Adrenal gland (tissue), 12 donors: Measurements from ENCODE around the gene SPTB. TPM values are rescaled to one million over a fixed set of nuclear protein-coding genes. Genes with fewer than 3 reads are reported as not detected.

ENCODE experiments used
- DNase-seq, 7 donors: peaks; one replicate each; pipeline ENCODE4 v3.0.0-alpha.2; 2019 to 2020
- H3K27ac ChIP-seq, 5 donors: fragments of 200-600 bp; sonication (generic) in 4 of 5; 1 replicate in 3 of 5; 2 replicates in 2 of 5; pipeline versions ENCODE4 v1.5.1 to v1.8.0; 2016 to 2020; ENCODE audit warnings: mild to moderate bottlenecking in 1 of 5
- H3K27me3 ChIP-seq: fragments of 200-600 bp; 2 replicates; pipeline ENCODE4 v1.8.0; 2021
- H3K36me3 ChIP-seq, 2 donors: fragments of 200-600 bp; replicated peaks in 1 of 2; 1 replicate in 1 of 2; 2 replicates in 1 of 2; pipeline versions ENCODE4 v1.5.1 to v1.8.0; 2018 to 2022
- H3K4me1 ChIP-seq, 2 donors: fragments of 200-600 bp; replicated peaks in 1 of 2; 1 replicate in 1 of 2; 2 replicates in 1 of 2; pipeline versions ENCODE4 v1.5.1 to v1.8.0; 2018 to 2021
- H3K4me3 ChIP-seq, 4 donors: fragments of 200-600 bp; sonication (generic) in 3 of 4; one replicate each; pipeline ENCODE4 v1.5.1; 2016 to 2018
- H3K9me3 ChIP-seq, 3 donors: fragments of 200-600 bp; sonication (generic) in 1 of 3; replicated peaks in 1 of 3; 1 replicate in 2 of 3; 2 replicates in 1 of 3; pipeline versions ENCODE4 v1.5.1 to v1.8.0; 2016 to 2021
- CTCF ChIP-seq, 6 experiments: fragments of 450-650 bp in 4 of 6; fragments of 200-600 bp in 2 of 6; sonication (generic) in 1 of 6; IDR thresholded peaks; 1 replicate in 5 of 6; 2 replicates in 1 of 6; pipeline versions ENCODE4 v1.5.1 to v1.8.0; 2016 to 2021; ENCODE audit warnings: antibody characterized with exemption in 6 of 6, mild to moderate bottlenecking in 2 of 6, moderate library complexity in 1 of 6
- POLR2A ChIP-seq, 2 donors: fragments of 450-650 bp; IDR thresholded peaks; one replicate each; pipeline ENCODE4 v1.6.1; 2017; ENCODE audit warnings: antibody characterized with exemption in 2 of 2, mild to moderate bottlenecking in 2 of 2, moderate library complexity in 1 of 2
- WGBS, 4 donors: extraction: QIAGEN DNeasy Blood & Tissue Kit in 2 of 4; methylation state at CpG; one replicate each; pipeline versions ENCODE4 v1.1.5 to v1.1.7; 2013 to 2017; 5-methylcytosine and 5-hydroxymethylcytosine counted together
- intact Hi-C, 2 donors: fragments of 100-400 bp; cut with DNase I; formaldehyde crosslinking; loops; one replicate each; pipeline versions ENCODE4 v1.14.1 to v1.15.0; 2022 to 2023
- polyA plus RNA-seq, 3 donors: library from polyadenylated mRNA; stranded (reverse); fragments of 200-250 nt in 2 of 3; fragments of 350-450 nt in 1 of 3; fragmentation: Illumina TruSeq in 1 of 3; extraction: RNeasy Lipid Tissue Mini Kit (QIAGEN cat#74804) in 1 of 3; gene quantifications; one replicate each; pipeline ENCODE4 v1.2.3, GENCODE V29; 2013 to 2014
- total RNA-seq, 9 donors: library from RNA; depleted of rRNA in 4 of 9; stranded (reverse); fragments of >200 nt in 4 of 9; fragments of 120-200 nt in 1 of 9; fragmentation: NEBNext Ultra II Directional in 1 of 9; extraction: Animal tissue kit (Norgen Biotek cat#: 25700) in 1 of 9; gene quantifications; one replicate each; pipeline versions ENCODE4 v1.1.0 to v1.2.4, GENCODE V29; 2013 to 2023
- donor health status: healthy with polysubstance abuse.
- donor health status: Bipolar disorder and iron deficiency.
- donor health status: DM: yes; HTN: yes; CAD: no.
- donor health status: DM: no; HTN: no; CAD: no.
- donor health status: DM: no; HTN: no; CAD: no.
- donor health status: DM: yes; HTN: yes; CAD: no.

Gene SPTB
- total and polyA plus RNA-seq, 12 donors: 0.18 to 14.5 (median 1.2) TPM

DNA sequence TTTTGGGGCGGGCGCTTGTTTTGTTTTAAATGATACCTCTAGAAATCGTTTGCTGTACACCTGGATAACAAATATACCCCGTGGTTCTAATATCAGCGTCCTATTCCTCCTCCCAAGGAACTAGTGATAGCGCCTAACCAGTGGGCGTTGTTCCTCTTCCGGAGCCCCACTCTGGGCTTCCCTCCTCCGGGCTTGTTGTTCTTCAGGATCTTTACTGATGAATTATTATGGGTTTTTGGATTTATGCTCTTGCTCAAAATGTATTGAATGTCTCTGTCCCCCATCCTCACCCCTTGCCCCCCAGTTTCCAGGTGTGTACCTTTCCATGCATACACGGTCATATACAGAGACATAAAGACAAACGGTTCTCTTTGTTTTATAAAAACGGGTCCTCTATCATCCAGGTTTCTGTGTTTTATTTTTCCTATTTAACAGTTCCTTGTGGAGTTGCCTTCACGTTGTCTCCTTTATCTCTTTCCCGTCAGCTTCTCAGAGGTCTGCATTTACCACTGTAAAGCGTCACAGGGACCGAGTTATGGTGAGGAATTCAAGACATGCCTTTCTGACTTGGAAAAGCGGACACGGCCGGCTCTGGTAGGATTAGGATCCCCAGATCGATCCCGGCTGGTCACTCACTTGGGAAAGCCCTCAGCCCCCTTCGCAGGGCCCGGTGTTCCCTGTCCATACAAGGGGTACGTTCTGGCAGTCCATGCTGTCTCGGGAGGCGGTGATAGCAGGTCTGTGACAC is 176.1 kb downstream of the SPTB start:
- 31 to 49% (median 34%) methylated on average over 21 to 26 of the region's 26 CpGs for WGBS, 4 donors
- no peak for DNase-seq
- peaks cover 3 to 21% of the 10 kb centered on the region in 2 donors for H3K4me1 ChIP-seq

GRCh38 chr14:64702493-64703394 is 177.0 kb downstream of the SPTB start:
- DNase-seq: no peak
- H3K27ac ChIP-seq: no peak overlapping the region
- intact Hi-C loops: no loop called here
- WGBS, 4 donors: 72 to 83% (median 77%) methylated on average over 22 to 25 of the region's 25 CpGs
- H3K4me1 ChIP-seq: peaks cover 3 to 17% of the 10 kb centered on the region in 2 donors
- no peaks in the 10 kb centered on the region for H3K27me3 ChIP-seq
- H3K9me3 ChIP-seq: no peaks in the 10 kb centered on the region
- TF ChIP-seq CTCF (IDR thresholded peaks at IDR 0.05) (no peak), POLR2A (IDR thresholded peaks at IDR 0.05) (no peak)
- H3K36me3 ChIP-seq: no peaks in the 10 kb centered on the region
- no peak overlapping the region for H3K4me3 ChIP-seq

More for the DNA sequence above, 176.1 kb downstream of the SPTB start:
- TF ChIP-seq POLR2A (IDR thresholded peaks at IDR 0.05) (no peak), CTCF (IDR thresholded peaks at IDR 0.05) (no peak)
- Histone ChIP-seq H3K36me3 (no peaks in the 10 kb centered on the region), H3K27me3 (no peaks in the 10 kb centered on the region), H3K27ac (peak overlapping the region in 2 of 5 donors; percentile 65 to 83), H3K4me3 (peak overlapping the region in 2 of 4 donors; percentile 48 to 58), H3K9me3 (no peaks in the 10 kb centered on the region)
- intact Hi-C loops: no loop called here

DNA sequence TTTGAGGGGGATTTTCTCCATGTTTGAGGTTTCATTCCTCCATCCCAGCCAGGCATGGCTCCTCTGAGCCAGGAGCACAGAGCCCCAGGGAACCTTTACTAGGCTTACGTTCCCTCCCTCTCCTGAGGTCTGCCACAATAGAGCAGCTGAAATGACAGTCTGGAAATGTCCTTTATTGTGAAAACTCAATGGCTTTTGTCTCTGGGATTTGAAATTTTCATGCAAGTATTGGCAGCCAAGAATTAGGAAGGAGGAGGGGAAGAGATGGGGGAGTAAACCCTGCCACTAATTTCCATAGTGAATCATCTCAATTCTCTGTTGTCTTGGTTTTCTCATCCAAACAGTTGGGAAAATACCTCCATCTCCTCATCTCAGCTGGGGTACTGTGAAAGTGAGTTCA is 178.0 kb downstream of the SPTB start:
- TF ChIP-seq POLR2A (IDR thresholded peaks at IDR 0.05) (no peak), CTCF (IDR thresholded peaks at IDR 0.05) (no peak)
- 84 to 100% (median 86%) methylated on average over 1 of the region's 1 CpG for WGBS, 4 donors
- no peak overlapping the region for H3K4me3 ChIP-seq
- no peaks in the 10 kb centered on the region for H3K27me3 ChIP-seq
- H3K9me3 ChIP-seq: no peaks in the 10 kb centered on the region
- peaks cover 3 to 17% of the 10 kb centered on the region in 2 donors for H3K4me1 ChIP-seq
- DNase-seq: no peak
- H3K27ac ChIP-seq: no peak overlapping the region
- no peaks in the 10 kb centered on the region for H3K36me3 ChIP-seq
- intact Hi-C loops: no loop called here

DNA sequence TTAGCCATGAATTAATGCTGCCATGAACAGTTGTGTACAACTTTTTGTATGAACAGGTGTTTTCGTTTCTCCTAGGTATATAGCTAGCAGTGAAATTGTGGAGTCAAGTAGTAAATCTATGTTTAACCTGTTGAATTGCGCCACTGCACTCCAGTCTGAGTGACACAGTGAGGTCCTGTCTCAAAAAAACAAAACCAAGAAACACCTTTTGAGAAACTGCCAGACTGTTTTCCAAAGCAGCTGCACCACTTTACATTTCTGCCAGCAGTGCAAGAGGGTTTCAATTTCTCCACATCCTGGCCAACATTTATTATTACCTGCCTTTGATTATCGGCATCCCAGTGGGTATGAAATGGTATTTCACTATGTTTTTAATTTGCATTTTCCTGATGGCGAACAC is 178.8 kb downstream of the SPTB start:
- no peaks in the 10 kb centered on the region for H3K9me3 ChIP-seq
- H3K4me1 ChIP-seq: peaks cover 3 to 14% of the 10 kb centered on the region in 2 donors
- H3K27me3 ChIP-seq: no peaks in the 10 kb centered on the region
- 80 to 86% (median 85%) methylated on average over 4 of the region's 4 CpGs for WGBS, 4 donors
- intact Hi-C loops: no loop called here
- H3K27ac ChIP-seq: no peak overlapping the region
- H3K4me3 ChIP-seq: no peak overlapping the region
- H3K36me3 ChIP-seq: no peaks in the 10 kb centered on the region
- TF ChIP-seq CTCF (IDR thresholded peaks at IDR 0.05) (no peak), POLR2A (IDR thresholded peaks at IDR 0.05) (no peak)
- no peak for DNase-seq
